GM21723 (cell line): Measurements from ENCODE around the gene C8A.

ENCODE experiments used
- ATAC-seq: cut with Tn5 transposase; IDR thresholded peaks from one replicate; pipeline ENCODE4 v1.9.1; 2021; ENCODE audit warnings: mild to moderate bottlenecking, moderate library complexity; ENCODE audit not compliant: unreplicated experiment

Gene C8A

DNA sequence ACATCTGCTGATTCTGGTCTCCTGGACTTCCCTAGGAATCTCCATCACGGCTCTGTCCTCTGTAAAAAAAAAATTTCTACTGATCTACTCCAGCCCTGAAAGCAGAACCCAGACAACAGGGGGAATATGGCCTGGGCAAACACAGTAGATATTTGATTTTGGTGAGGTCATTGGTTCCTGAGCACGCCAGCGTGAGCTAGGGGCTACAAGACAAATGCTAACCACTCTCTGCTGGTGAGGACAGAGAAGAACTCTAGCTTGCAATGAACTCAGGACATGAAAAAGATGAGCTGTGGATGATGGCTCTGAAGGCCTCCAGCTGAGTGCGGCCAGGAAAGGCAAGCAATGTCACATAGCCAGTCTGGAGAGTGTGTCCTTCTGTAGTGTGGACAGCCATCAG lies 18.2 kb upstream of the C8A start:
- no peak for ATAC-seq

- no peak for ATAC-seq
These were observed 17.2 kb upstream of the C8A start for GRCh38 chr1:56837244-56837939.

DNA sequence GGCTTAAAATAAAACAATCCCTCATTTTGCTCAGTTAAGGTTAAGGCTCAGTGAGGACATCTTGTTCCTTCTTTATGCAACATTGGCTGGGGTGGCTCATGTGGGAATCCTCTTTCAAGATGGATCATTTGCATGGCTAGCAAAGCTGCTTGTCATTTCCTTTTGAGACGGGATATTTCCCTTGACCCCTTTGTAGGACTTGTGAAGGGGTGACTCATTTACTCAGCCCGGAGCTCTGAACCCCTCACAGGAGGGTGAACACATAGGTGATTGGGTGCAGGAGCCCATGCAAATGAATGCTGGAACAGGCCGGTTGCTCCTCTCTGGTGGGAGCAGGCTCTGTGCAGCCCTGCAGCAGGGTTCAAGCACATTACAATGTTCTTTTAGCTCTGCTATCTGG lies 15.8 kb upstream of the C8A start:
- ATAC-seq: no peak

GRCh38 chr1:56843544-56843943 lies 11.1 kb upstream of the C8A start:
- no peak for ATAC-seq

GRCh38 chr1:56844545-56845136 lies 10.0 kb upstream of the C8A start:
- ATAC-seq: no peak

GRCh38 chr1:56845343-56845742 lies 9.3 kb upstream of the C8A start:
- no peak for ATAC-seq

GRCh38 chr1:56849750-56850149 lies 4.8 kb upstream of the C8A start:
- ATAC-seq: no peak

- ATAC-seq: no peak
These were observed 4.2 kb upstream of the C8A start for GRCh38 chr1:56850411-56850810.

- ATAC-seq: no peak
These were observed 3.7 kb upstream of the C8A start for GRCh38 chr1:56850922-56851321.

DNA sequence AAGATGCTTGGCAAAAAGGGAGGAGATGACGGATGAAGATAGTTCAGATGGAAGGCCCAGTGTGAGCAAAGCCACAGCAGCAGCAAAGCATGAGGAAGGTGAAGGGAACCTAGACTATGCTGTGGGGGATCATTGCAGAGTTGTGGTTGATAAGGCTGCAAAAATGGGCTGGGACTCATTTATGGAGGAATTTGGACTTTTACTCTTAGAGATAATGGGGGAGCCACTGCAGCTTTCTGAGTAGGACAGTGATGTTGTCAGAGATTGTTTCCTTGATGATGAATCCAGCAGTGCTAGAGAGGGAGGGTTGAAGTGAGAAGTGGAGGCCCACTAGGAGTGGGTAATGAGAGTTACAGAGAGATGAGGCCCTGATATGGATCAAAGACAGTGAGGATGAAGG lies 2.1 kb upstream of the C8A start:
- no peak for ATAC-seq

DNA sequence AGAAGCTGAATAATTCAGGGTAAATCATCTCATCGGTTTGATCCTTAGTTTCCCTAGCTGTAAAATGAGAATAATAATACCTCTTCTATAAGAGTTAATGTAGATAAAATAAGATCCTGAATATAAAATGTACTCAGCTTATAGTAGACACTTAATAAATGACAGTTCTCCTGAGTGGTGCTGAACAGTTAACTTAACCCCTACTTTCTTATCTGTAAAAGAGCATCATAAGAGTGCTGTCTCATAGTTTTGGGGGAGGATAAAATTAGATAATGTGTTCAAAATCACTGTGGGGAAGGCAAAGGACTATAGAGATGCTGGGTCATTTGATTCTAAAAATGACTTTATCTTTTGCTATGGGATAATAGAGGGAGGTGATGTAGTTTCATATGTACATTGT lies 593 bp downstream of the C8A start:
- no peak for ATAC-seq

GRCh38 chr1:56856186-56856585 lies 1.6 kb downstream of the C8A start:
- no peak for ATAC-seq

DNA sequence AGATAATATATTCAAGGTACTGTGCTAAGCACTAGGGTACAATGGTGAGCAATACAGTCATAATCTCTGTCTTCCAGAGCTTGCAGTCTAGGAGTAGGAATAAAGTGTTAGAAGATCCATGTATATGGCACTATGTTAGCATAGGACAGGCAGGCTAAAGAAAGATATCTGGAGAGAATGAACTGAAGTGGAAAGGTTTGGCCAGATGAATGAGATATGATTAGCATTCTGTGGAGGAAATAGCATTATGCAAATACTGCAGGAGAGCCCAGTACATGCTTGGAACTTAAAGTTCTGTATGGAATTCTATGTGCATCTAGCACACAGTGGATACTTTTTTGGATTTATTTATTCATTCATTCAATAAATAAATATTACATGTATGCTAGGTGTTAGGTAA lies 4.7 kb downstream of the C8A start:
- ATAC-seq: no peak

DNA sequence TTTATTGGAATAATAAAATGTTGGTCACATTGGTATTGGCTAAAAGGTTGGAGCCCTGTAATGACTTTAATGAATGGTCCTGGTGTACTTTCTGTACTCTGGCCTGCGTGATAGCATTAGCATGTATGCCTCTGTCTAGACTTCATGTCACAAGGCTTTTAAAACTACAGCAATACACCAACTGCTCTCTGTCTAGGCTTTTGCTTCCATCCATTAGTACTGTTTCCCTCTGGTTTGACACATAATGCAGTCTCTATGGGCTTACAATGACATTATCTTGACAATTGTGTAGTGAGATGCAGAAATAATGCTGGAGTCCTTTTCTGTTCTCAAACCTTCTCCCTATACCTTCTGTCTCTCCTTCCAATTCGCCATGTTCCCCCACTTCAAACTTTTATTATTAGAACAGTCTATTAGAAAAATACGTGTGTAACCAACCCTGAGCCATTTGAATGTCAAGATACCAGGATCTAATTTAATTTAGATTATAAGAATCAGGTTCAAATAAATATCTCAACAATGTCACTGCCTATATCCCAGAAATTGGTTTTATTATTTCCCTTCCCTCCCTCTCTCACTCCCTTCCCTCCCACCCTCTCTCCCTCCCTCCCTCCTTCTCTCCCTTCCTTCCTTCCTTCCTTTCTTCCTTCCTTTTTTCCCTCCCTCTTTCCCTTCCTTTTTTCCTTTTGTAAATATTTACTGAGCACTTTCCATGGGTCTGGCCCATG lies 8.8 kb downstream of the C8A start:
- ATAC-seq: no peak

DNA sequence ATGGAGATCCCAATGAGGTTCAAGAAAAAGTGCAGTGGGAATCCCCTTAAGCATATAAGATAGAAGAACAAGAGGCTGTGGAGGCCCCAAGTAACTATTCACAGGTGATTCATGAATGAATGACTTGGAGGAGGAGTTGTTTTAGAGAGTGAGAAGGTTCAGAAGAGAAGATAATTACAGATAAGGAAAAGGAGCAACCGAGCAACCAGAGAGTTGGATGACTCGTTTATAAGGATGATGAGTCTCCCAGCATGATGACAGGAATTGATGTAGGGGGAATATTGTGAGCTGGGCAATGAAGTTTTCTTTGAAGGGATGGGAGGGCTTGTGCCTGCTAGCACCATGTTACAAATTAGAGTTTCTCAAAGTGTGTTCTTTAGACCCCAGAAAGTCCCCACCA lies 9.8 kb downstream of the C8A start:
- no peak for ATAC-seq

DNA sequence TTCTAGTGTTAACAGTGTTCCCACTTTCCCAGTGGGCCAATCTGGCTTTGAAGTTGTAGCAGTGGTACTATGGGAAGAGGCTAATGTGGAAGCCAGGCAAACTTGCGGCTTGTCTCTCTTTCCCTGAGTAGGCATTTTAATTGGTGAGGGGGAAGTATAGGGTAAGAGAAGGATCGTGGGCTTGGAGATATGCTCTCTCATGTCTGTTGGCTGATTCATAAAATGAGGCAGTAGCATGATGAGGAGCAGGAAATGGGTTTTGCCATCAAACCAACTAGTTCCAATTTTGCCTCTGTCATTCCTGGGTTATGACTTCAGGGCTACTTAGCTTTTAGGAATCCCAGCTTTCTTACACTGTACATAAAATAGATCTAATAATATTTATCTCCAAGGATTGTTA lies 12.1 kb downstream of the C8A start:
- ATAC-seq: no peak

DNA sequence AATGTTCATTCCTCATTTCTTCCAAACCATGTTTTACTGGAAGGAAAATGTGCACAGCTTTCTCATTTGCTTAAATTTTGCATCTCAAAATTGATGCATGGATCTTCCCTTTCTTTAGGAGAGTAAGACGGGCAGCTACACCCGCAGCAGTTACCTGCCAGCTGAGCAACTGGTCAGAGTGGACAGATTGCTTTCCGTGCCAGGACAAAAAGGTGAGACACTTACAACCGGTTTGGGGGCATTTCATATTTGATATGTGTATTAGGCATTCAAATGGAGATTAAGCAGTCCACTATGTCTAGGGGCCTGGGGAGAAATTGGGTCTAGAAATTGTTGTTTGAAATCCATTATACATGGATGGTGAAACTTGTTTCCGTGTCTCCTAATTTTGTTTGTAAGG lies 12.9 kb downstream of the C8A start:
- no peak for ATAC-seq

GRCh38 chr1:56868761-56869160 lies 14.2 kb downstream of the C8A start:
- no peak for ATAC-seq

GRCh38 chr1:56872597-56872996 lies 18.0 kb downstream of the C8A start:
- ATAC-seq: no peak

GRCh38 chr1:56873213-56873612 lies 18.6 kb downstream of the C8A start:
- ATAC-seq: no peak

DNA sequence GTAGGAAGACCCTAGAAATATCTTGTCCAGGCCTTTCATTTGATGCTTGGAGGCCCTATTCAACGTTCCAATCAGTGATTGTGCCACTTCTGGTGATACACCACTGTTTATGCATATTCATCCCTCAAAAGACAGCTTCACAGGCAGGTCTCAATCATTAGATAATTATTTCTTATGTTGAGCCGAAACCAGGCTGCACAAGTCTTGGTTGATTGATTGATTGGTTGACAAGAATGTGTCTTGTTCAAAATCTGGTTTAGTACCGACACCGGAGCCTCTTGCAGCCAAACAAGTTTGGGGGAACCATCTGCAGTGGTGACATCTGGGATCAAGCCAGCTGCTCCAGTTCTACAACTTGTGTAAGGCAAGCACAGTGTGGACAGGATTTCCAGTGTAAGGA lies 20.1 kb downstream of the C8A start:
- no peak for ATAC-seq

DNA sequence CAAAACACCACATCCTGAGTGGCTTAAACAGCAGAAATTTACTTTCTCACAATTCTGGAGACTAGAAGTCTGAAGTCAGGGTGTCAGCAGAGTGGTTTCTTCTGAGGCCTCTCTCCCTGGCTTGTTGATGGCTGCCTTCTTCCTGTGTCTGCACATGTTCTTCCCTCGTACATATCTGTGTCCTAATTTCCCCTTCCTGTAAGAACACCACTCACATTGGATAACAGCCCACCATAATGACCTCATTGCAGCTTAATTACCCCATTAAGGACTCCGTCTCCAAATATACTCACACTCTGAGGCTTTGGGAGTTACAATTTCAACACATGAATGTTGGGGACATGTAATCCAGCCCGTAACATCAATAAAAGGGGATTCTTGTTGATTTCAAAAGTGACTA lies 23.4 kb downstream of the C8A start:
- no peak for ATAC-seq
